HG02938 (cell line): ENCODE measurements around the gene EVA1B.

Source experiments
- ATAC-seq: cut with Tn5 transposase; IDR thresholded peaks from one replicate; pipeline ENCODE4 v1.9.1; 2021; ENCODE audit warnings: mild to moderate bottlenecking, moderate library complexity; ENCODE audit not compliant: unreplicated experiment

EVA1B gene

GRCh38 chr1:36323636-36324352 is at the start of gene EVA1B:
TSS of gene EVA1B (minus strand) at chr1:36323645. CDS start at chr1:36323037, 608 bp downstream.
- ATAC-seq: no peak

- no peak for ATAC-seq
Measured at GRCh38 chr1:36372617-36373016, 49.2 kb upstream of the EVA1B start.

GRCh38 chr1:36369061-36369861 is 45.8 kb upstream of the EVA1B start:
- peak; percentile 39 for ATAC-seq

GRCh38 chr1:36367798-36368197 is 44.4 kb upstream of the EVA1B start:
- no peak for ATAC-seq

GRCh38 chr1:36367066-36367465 is 43.6 kb upstream of the EVA1B start:
- ATAC-seq: no peak

GRCh38 chr1:36366091-36366661 is 42.7 kb upstream of the EVA1B start:
- no peak for ATAC-seq

- ATAC-seq: no peak
Measured at GRCh38 chr1:36365381-36365780, 41.9 kb upstream of the EVA1B start.

- no peak for ATAC-seq
Measured at GRCh38 chr1:36359911-36360550, 36.6 kb upstream of the EVA1B start.

GRCh38 chr1:36359383-36359782 is 35.9 kb upstream of the EVA1B start:
- ATAC-seq: no peak

GRCh38 chr1:36358514-36359084 is 35.2 kb upstream of the EVA1B start:
- ATAC-seq: no peak

- ATAC-seq: no peak
Measured at GRCh38 chr1:36355811-36356210, 32.4 kb upstream of the EVA1B start.

- no peak for ATAC-seq
Measured at GRCh38 chr1:36354486-36354885, 31.0 kb upstream of the EVA1B start.

- no peak for ATAC-seq
Measured at GRCh38 chr1:36352910-36353878, 29.7 kb upstream of the EVA1B start.

- no peak for ATAC-seq
Measured at GRCh38 chr1:36352125-36352909, 28.9 kb upstream of the EVA1B start.

- no peak for ATAC-seq
Measured at GRCh38 chr1:36351227-36351977, 28.0 kb upstream of the EVA1B start.

GRCh38 chr1:36350659-36351226 is 27.3 kb upstream of the EVA1B start:
- no peak for ATAC-seq

- no peak for ATAC-seq
Measured at GRCh38 chr1:36349839-36350238, 26.4 kb upstream of the EVA1B start.

GRCh38 chr1:36349241-36349671 is 25.8 kb upstream of the EVA1B start:
- ATAC-seq: peak; percentile 62
